ENCODE measurements around the gene TPD52L1. TPM values are rescaled to one million over a fixed set of nuclear protein-coding genes. Genes with fewer than 3 reads are reported as not detected.

TPD52L1 gene
- total and polyA plus RNA-seq, 2 of the 4 experiments (the other 2 are of a cell fraction): 10.2 to 13.5 TPM

- no CpG with 5 or more reads among the region's 3 CpGs for WGBS, 2 experiments (ENCODE audit: extremely low coverage in 2 of 2, insufficient read length in 1 of 2)
- no TSS peak for BruUV-seq (replicated peaks)
- dilution Hi-C loops (cut with HindIII; ENCODE audit: low sequenced_read_pairs, unreplicated experiment): no loop called here
- no peak for ATAC-seq (ENCODE audit: low read depth)
- no peak overlapping the region for H2AK9ac ChIP-seq (replicated peaks; ENCODE audit: low read depth, low read length, poor library complexity)
- no peak overlapping the region for H2BK20ac ChIP-seq (ENCODE audit: low read depth, low read length)
- no peak overlapping the region for H2BK5ac ChIP-seq (ENCODE audit: low read depth, low read length, poor library complexity, severe bottlenecking)
- no peak overlapping the region for H3K14ac ChIP-seq (replicated peaks; ENCODE audit: low read depth, low read length)
- no peak overlapping the region for H3K4me3 ChIP-seq (ENCODE audit: insufficient read depth, low read depth, low read length)
- CTCF ChIA-PET: no interaction called here
- no peak overlapping the region for H4K8ac ChIP-seq (ENCODE audit: low read depth in 2 of 2, low read length in 2 of 2)
- peaks cover 24 to 30% of the 10 kb centered on the region in 2 experiments for H3K79me1 ChIP-seq (ENCODE audit: low read depth in 1 of 2, low read length in 2 of 2)
- H3K9ac ChIP-seq (ENCODE audit: low read depth, low read length): no peak overlapping the region
- intact Hi-C loops (cut with micrococcal nuclease): no loop called here
- H4K91ac ChIP-seq (ENCODE audit: insufficient read depth, low read depth, low read length): no peak overlapping the region
- H3K27ac ChIP-seq (ENCODE audit: insufficient read depth, low read length): no peak overlapping the region
- H3K9me1 ChIP-seq (ENCODE audit: insufficient read depth, low read length): peaks cover 4% of the 10 kb centered on the region; the same call in 1 of the 2 replicates
- H3K23ac ChIP-seq (ENCODE audit: low read depth, low read length): no peak overlapping the region
- no peak overlapping the region for H2AK5ac ChIP-seq (ENCODE audit: low read depth, low read length)
- H3K27me3 ChIP-seq (ENCODE audit: control insufficient read depth, insufficient read depth, low read length): no peaks in the 10 kb centered on the region
- DNase-seq: no peak
- no peak overlapping the region for H3K18ac ChIP-seq (ENCODE audit: low read depth, low read length)
- POLR2A ChIA-PET (ENCODE audit: unreplicated experiment): no interaction called here
- no peak overlapping the region for H2AFZ ChIP-seq (replicated peaks; ENCODE audit: low read length, poor library complexity)
- H4K20me1 ChIP-seq (ENCODE audit: insufficient read depth, low read length): no peaks in the 10 kb centered on the region
- H3K4me2 ChIP-seq (ENCODE audit: low read depth, low read length): no peak overlapping the region
- no peak overlapping the region for H3K56ac ChIP-seq (ENCODE audit: extremely low read depth, insufficient read depth, low read length)
- in situ Hi-C loops (cut with MboI; ENCODE audit: low sequenced_read_pairs): no loop called here
- H3K9me3 ChIP-seq (ENCODE audit: control insufficient read depth, insufficient read depth, low read length): no peaks in the 10 kb centered on the region
- H2BK15ac ChIP-seq (ENCODE audit: low read depth, low read length): no peak overlapping the region
- H3K4me1 ChIP-seq (ENCODE audit: control insufficient read depth, insufficient read depth, low read length): 0 out of 2 replicates have a peak, but pooled peaks cover 2% of the 10 kb centered on the region
- H2BK120ac ChIP-seq (ENCODE audit: low read depth, low read length): no peak overlapping the region
- no peak overlapping the region for H3K4ac ChIP-seq (ENCODE audit: low read depth, low read length)
- peaks cover 26% of the 10 kb centered on the region for H3K36me3 ChIP-seq (ENCODE audit: control insufficient read depth, insufficient read depth, low read length)
- H4K5ac ChIP-seq (ENCODE audit: low read depth, low read length): no peak overlapping the region
- TF ChIP-seq BHLHE40 (IDR thresholded peaks at IDR 0.05; ENCODE audit: low read depth, low read length) (no peak), ELK1 (IDR thresholded peaks at IDR 0.05; ENCODE audit: borderline replicate concordance, low read depth, low read length) (no peak)
Measured at GRCh38 chr6:125294925-125295324, 141.4 kb downstream of the TPD52L1 start.

All from IMR-90 (cell line).